ENCODE measurements around the gene SLIT3.

The SLIT3 gene

DNA sequence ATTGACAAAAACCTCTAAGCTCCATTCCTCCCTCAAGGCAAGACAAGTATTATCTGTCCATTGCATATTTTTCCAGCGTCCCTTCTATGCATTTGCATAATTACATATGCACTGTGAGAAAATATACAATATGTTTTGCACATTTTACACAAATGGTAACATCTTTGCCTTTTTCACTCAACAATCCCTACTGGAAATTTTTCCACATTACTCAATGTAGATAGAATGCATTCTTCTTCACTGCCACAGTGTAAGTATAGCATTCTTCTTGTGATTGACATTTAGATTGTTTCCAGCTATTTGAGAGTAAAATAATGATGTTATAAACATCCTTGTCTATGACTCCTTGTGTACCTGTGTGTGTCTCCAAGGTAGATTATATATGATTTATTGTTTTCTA, 205.0 kb downstream of the SLIT3 start:
- FAIRE-seq (no peak), DNase-seq (ENCODE audit: extremely low spot score, insufficient read length, low read depth) (no peak)

- FAIRE-seq (no peak), DNase-seq (ENCODE audit: extremely low spot score, insufficient read length, low read depth) (no peak)
These were observed 205.5 kb downstream of the SLIT3 start for GRCh38 chr5:169095410-169095960.

DNA sequence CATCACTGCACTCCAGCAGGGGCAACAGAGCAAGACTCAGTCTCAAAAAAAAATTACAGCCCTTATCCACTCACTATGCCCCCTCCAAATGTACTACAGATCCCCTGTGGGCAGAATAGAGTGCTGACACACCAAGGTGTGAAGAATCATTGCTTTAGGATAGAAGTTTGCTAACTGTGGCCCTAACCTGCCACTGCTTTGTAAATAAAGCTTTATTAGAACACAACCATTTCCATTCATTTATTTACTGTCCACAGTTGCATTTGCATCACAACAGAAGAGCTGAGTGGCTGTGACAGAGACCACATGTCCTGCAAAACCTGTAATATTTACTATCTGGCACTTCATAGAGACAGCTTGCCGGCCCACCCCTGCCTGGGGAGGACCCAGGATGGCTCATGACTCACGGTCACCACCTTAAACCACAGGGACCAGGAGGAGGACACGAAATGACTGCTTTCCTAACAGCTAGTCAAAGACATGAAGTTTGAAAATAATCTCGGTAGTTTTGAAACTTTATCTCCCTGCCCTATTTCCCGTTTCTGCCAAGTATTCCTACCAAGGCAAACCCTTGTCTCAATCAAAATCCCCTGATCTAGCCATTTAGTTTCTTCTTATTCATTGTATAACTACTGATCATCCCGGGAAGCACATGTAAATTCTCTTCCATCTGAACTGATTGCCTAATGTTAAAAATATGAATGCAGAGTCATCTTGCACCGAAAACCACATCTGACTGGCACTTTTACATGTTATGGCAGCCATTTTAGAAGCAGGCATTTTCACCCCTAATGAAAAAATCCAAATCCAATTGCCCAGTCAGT, 206.1 kb downstream of the SLIT3 start:
- FAIRE-seq: no peak
- DNase-seq (ENCODE audit: extremely low spot score, insufficient read length, low read depth): no peak

GRCh38 chr5:169091396-169091980, 209.5 kb downstream of the SLIT3 start:
- FAIRE-seq (no peak), DNase-seq (ENCODE audit: extremely low spot score, insufficient read length, low read depth) (no peak)

GRCh38 chr5:169089343-169089742, 211.6 kb downstream of the SLIT3 start:
- no peak for DNase-seq (ENCODE audit: extremely low spot score, insufficient read length, low read depth)
- FAIRE-seq: no peak

DNA sequence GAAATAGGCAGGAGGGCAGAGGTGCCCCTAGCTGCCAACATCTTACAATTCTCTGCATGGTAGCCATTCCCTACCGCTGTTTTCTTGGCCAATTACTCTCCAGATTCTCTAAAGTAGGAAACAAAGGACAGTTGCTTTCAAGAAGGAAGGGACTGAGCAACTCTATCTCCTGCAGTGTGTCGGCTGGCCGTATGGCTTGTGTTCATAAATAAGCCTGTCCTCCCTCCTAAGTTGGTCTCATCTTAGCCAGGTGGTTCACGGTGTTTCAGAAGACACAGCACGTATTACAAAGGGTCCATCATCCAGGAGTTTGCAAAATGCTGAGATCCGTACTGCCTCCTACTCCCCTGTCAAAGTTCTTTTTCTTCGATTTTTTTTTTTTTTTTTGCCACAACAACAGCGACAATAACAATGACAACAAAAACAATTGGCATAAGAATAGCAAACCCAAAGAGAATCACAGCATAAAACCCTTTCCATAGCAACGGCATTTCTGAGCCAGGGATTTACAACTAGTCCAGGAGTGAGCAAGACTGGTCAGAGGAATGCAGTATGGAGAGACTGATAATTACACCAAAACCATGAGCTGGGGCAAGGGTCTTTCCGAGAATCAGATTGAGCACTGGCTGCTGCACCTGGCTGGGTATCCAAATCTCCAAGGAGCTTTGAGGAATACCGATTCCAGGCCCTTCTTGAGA, 212.8 kb downstream of the SLIT3 start:
- no peak for DNase-seq (ENCODE audit: extremely low spot score, insufficient read length, low read depth)
- FAIRE-seq: no peak

DNA sequence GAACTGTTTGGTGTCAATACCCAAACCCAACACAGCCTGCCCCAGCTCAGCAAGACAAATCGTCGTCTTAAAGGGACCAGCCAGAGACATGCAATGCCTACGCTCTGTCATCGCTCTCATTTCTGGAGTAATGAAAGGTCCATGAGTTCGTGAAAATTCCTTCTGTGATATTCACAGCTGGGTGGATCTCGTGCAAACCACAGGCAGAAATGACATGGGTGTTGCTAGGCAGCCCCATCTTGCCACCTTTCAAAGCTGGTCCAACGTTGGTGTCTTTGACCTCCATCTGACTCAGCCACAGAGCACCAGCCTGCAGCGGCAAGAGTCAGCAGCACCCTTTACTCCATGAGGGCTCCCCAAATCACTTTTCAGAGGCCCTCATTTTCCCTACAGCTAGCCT, 215.3 kb downstream of the SLIT3 start:
- no peak for DNase-seq (ENCODE audit: extremely low spot score, insufficient read length, low read depth)
- no peak for FAIRE-seq

- DNase-seq (ENCODE audit: extremely low spot score, insufficient read length, low read depth): no peak
- FAIRE-seq: no peak
These were observed 215.7 kb downstream of the SLIT3 start for GRCh38 chr5:169085212-169085611.

- DNase-seq (ENCODE audit: extremely low spot score, insufficient read length, low read depth) (no peak), FAIRE-seq (no peak)
These were observed 216.2 kb downstream of the SLIT3 start for GRCh38 chr5:169084775-169085174.

DNA sequence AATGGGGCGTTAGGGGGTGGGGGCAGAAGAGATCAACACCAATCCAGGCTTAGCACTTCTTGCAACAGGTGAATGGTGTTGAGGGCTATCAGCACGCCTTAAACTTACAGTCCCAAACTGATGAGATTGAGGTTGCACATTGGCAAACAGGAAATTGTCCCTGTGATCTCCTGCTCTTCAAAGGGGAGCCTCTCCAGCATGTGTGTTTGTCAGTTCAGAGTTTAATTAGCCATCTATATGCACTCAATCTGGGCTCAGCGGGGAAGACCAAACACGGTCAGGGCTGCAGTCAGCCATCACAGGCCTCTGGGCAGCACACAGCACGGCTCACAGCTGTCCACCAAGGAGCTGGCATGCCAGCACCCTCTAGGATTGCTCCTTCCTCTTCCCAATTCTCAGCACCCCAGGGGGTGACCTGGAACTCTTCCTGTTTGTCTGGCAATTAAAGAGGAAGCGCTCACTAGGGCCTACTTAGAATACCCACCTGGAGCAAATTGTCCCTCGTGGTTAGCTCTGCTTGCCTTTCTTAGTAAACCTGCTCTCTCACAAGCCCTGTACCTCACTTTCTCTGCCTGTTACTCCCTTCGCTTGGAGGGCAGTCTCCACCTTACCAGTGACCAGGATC, 217.4 kb downstream of the SLIT3 start:
- FAIRE-seq (no peak), DNase-seq (ENCODE audit: extremely low spot score, insufficient read length, low read depth) (no peak)

GRCh38 chr5:169081000-169081724, 219.8 kb downstream of the SLIT3 start:
- FAIRE-seq (no peak), DNase-seq (ENCODE audit: extremely low spot score, insufficient read length, low read depth) (no peak)

DNA sequence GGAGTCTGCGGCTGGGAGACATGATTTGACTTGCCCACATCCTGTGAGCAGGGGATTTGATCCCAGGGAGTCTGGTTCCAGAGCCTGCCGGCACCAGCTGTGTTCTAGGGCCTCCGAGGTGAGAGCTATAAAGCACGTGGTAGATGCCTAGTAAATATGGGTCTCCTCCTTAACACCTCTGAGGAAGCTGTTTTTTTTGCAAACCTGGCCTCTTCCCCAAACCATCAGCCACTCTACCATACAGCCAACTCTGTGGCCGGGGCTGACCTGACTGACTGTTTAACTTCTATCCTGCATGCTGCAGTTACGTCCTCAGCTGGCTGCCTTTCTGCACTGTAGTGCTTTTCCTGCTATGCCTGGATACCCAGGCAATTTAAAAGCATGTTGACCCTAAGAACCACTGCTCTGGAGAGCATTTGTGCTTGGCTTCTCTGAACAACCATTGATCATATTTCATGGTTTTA, 220.5 kb downstream of the SLIT3 start:
- FAIRE-seq: no peak
- DNase-seq (ENCODE audit: extremely low spot score, insufficient read length, low read depth): no peak

- no peak for DNase-seq (ENCODE audit: extremely low spot score, insufficient read length, low read depth)
- no peak for FAIRE-seq
These were observed 221.2 kb downstream of the SLIT3 start for GRCh38 chr5:169079697-169080096.

DNA sequence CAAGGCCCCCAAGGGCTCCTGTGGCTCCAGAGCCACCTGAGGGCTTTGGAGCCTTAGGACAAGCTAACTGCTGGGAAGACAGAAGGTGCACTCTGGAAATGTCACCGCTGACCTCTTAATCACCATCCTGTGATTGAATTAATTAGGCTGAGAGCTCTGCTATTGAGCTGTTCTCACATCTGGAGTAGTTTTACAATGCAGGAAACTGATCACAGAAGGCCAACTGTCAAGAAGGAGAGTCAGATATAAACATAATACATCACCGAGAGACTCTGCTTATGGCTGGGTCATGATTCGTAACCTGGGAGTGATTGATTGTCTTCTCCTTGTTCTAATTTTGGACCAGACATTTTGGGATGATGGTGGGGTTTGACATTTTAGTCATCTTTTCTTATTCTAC, 226.1 kb downstream of the SLIT3 start:
- FAIRE-seq (no peak), DNase-seq (ENCODE audit: extremely low spot score, insufficient read length, low read depth) (no peak)

GRCh38 chr5:169072233-169072632, 228.7 kb downstream of the SLIT3 start:
- DNase-seq (ENCODE audit: extremely low spot score, insufficient read length, low read depth): no peak
- no peak for FAIRE-seq

GRCh38 chr5:169070413-169070812, 230.5 kb downstream of the SLIT3 start:
- no peak for FAIRE-seq
- no peak for DNase-seq (ENCODE audit: extremely low spot score, insufficient read length, low read depth)

GRCh38 chr5:169067751-169068173, 233.2 kb downstream of the SLIT3 start:
- no peak for FAIRE-seq
- DNase-seq (ENCODE audit: extremely low spot score, insufficient read length, low read depth): no peak

- no peak for FAIRE-seq
These were observed 235.5 kb downstream of the SLIT3 start for GRCh38 chr5:169065400-169065799.

GRCh38 chr5:169064093-169064492, 236.8 kb downstream of the SLIT3 start:
- no peak for FAIRE-seq
- DNase-seq (ENCODE audit: extremely low spot score, insufficient read length, low read depth): no peak

More at GRCh38 chr5:169065400-169065799, 235.5 kb downstream of the SLIT3 start:
- no peak for DNase-seq (ENCODE audit: extremely low spot score, insufficient read length, low read depth)

Data from GM18507 (cell line).